Omental fat pad (tissue), 4 donors: ENCODE measurements around the gene MAFB. TPM values are rescaled to one million over a fixed set of nuclear protein-coding genes. Genes with fewer than 3 reads are reported as not detected.

Source experiments
- ATAC-seq: fragments of 150-250 bp; one replicate; pipeline ENCODE4 v1.9.1; 2016; ENCODE audit warnings: mild to moderate bottlenecking, moderate library complexity; ENCODE audit not compliant: low FRiP score
- DNase-seq: peaks from one replicate; pipeline ENCODE4 v3.0.0-alpha.2; 2019; ENCODE audit warnings: low spot score
- CTCF ChIP-seq, 3 donors: fragments of 450-650 bp; IDR thresholded peaks; one replicate each; pipeline ENCODE4 v1.5.1; 2016 to 2017; ENCODE audit warnings: antibody characterized with exemption in 3 of 3, mild to moderate bottlenecking in 3 of 3, moderate library complexity in 2 of 3
- total RNA-seq, 4 donors: library from RNA; depleted of rRNA; stranded (reverse); fragments of >200 nt; gene quantifications; one replicate each; pipeline ENCODE4 v1.1.0, GENCODE V29; 2016

The MAFB gene
- total RNA-seq, 4 donors from 2014 or later: 44.3 to 173 (median 82.4) TPM

DNA sequence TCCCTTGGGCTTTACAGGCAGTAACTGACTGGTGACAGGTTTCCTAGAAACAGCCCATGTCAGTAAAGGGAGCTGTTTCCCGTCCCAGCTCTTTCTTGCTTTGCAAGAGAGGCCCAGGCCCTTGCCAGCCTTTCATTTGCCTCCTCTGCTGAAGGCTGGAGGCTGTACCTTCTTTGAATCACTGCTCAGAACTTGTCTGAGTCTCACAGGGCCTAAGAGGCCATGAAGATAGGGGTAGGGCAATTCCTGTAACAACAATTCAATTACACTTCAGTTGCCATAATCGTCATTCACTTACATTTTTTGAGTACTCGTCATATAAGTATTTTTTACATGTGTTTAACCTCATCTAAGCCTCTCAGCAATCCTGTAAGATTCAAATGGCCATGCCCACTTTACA is 25.9 kb upstream of the MAFB start:
- ATAC-seq (no peak), DNase-seq (no peak)
- no peak for TF ChIP-seq CTCF (IDR thresholded peaks at IDR 0.05)

DNA sequence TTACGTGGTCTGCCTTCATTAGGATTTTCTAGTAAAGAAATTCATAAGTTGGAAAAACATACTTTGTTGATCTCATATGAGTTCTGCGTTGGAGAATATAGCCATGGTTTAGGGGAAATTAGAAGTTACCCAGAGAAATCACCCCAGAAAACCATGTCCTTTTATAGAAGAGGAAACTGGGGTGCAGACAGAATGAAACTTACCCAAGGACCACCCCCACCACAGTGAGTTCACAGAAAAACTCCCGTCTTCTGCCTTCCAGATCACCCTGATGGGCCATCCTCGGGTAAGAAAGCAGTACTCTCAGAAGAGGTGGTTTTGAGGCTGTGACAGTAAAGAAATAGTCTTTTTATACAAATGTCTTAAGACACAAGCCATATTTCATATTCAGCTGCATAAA is 25.1 kb upstream of the MAFB start:
- no peak for DNase-seq
- ATAC-seq: no peak
- no peak for TF ChIP-seq CTCF (IDR thresholded peaks at IDR 0.05)

DNA sequence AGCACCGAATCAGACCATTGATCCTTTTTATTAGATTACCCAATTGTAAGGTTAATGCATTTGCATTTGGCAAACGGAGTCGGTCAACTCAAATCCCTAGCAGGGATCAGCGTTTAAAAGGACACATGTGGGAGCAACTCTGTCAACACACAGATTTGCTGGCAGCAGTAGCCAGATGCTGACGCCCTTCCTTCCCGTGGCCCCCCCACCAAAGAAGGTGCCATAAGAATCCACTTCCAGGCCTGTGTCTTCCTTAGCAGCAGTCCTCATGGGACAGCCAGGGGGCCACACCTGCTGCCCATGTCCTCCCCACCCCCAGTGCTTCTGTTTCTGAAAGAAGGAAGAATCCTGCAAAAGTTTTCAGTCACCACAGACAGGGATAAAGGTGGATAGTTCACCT is 24.5 kb upstream of the MAFB start:
- DNase-seq: no peak
- no peak for ATAC-seq
- TF ChIP-seq CTCF (IDR thresholded peaks at IDR 0.05): no peak

DNA sequence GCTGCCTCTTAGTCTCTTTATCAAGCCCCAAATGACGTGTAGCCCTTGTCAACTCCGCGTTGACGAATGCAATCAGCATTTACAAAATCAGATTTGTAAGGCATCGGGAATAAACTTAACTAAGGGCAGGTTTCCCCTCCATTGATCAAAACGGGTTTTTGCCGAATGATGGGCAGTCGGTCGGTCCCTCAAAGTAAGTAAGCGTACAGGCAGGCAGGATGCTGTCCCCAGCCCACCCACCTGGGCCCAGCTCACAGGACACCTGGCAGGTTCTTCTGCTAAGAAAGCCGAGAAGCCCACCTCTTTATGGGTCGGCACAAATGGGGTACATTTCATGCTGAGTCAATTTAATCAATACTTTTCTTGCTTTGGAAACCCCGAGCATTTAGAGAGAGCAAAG is 22.0 kb upstream of the MAFB start:
- TF ChIP-seq CTCF (IDR thresholded peaks at IDR 0.05): no peak
- DNase-seq (no peak), ATAC-seq (no peak)

GRCh38 chr20:40710603-40711002 is 21.6 kb upstream of the MAFB start:
- no peak for DNase-seq
- ATAC-seq: no peak
- TF ChIP-seq CTCF (IDR thresholded peaks at IDR 0.05): no peak

- DNase-seq: no peak
- no peak for ATAC-seq
- TF ChIP-seq CTCF (IDR thresholded peaks at IDR 0.05): no peak
These were observed 18.0 kb upstream of the MAFB start for GRCh38 chr20:40706977-40707582.

DNA sequence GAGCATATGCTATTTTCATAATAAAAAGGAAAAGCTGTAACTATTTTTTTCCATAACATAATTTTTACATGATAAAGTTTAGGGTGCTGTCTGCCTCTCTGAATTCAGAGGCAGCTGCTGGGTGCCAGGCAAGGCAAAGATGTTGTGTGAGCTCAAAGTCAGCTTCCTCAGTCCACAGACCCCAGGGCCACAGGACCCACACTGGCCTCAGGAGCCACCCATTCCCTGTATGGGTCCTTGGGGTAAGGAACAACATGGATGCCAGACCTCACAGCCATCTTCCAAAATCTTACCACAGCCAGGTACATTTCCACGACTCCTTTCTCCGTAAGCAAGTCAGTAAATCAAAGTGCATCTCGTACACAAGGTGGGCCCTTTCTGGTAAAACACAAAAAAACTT is 16.4 kb upstream of the MAFB start:
- TF ChIP-seq CTCF (IDR thresholded peaks at IDR 0.05): no peak
- ATAC-seq: no peak

More for the DNA sequence above, 16.4 kb upstream of the MAFB start:
- DNase-seq: no peak
